ENCODE measurements around the gene TCF12. TPM values are rescaled to one million over a fixed set of nuclear protein-coding genes. Genes with fewer than 3 reads are reported as not detected.

Gene TCF12
- total and polyA plus RNA-seq, 2 of the 8 experiments (the other 6 are each of a cell fraction or from before 2014, with no cell fraction given): 85.8 to 101 TPM

DNA sequence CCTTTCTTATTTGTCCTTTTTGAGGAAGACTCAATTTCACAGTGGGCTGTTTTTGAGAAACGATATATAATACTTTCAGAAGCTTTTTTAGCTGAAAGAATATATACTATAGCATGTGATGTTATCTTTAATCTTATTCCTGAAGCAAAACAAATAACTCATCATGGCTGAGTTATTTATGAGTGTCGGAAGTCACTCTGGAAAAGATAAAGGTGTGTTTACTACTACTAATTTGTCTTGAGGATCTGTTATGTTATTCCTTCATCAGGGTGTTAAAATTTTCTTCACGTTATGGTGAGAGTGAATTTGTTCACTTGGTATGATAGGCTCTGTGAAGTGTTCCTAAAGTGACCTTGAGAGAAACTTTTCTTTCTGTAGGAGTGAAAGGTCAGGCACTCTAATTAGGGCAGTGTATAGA lies 4.7 kb downstream of the TCF12 start:
- FAIRE-seq: no peak
- Histone ChIP-seq H3K4me1 (replicated peaks in 1 of 4; ENCODE audit: control insufficient read depth in 3 of 4, insufficient read depth in 4 of 4, low read length in 3 of 4) (peaks cover 0 to 6% (median 1%) of the 10 kb centered on the region in 4 experiments; a peak in 3 of 7 replicates), H2BK20ac (ENCODE audit: low read length) (no peak overlapping the region), H2BK120ac (replicated peaks; ENCODE audit: low read depth, low read length) (no peak overlapping the region), H4K91ac (replicated peaks; ENCODE audit: insufficient read length, low read length) (no peak overlapping the region), H3K23me2 (ENCODE audit: low read depth, low read length) (peaks cover 6% of the 10 kb centered on the region), H3K4ac (replicated peaks; ENCODE audit: insufficient read length, low read depth, low read length) (no peak overlapping the region), H3K4me2 (ENCODE audit: insufficient read depth in 1 of 2, low read depth in 2 of 2, low read length in 2 of 2) (no peak overlapping the region), H3K36me3 (ENCODE audit: control insufficient read depth in 2 of 4, insufficient read depth in 4 of 4, low read length in 3 of 4) (peaks cover 0 to 33% (median 1%) of the 10 kb centered on the region in 4 experiments; a peak in 3 of 8 replicates), H3K27ac (ENCODE audit: low read depth, low read length) (no peak overlapping the region), H3K9ac (replicated peaks in 1 of 4; ENCODE audit: extremely low read depth in 1 of 4, low read depth in 3 of 4, low read length in 3 of 4) (no peak overlapping the region), H3K27me3 (replicated peaks in 1 of 4; ENCODE audit: control insufficient read depth in 3 of 4, extremely low read depth in 1 of 4, insufficient read depth in 3 of 4, low read length in 3 of 4) (no peaks in the 10 kb centered on the region), H3K79me2 (ENCODE audit: control insufficient read depth in 1 of 2, insufficient read depth in 2 of 2, low read length in 2 of 2) (peaks cover 0 to 85% of the 10 kb centered on the region in 2 experiments; a peak in 3 of 4 replicates), H2BK12ac (ENCODE audit: low read depth, low read length) (no peak overlapping the region), H2AK5ac (ENCODE audit: low read depth, low read length) (no peak overlapping the region), H4K20me1 (replicated peaks in 1 of 2; ENCODE audit: control insufficient read depth in 1 of 2, insufficient read depth in 2 of 2, low read length in 2 of 2) (peaks cover 0 to 2% of the 10 kb centered on the region in 2 experiments), H2AFZ (ENCODE audit: low read length) (no peak overlapping the region), H2BK5ac (ENCODE audit: low read depth, low read length) (no peak overlapping the region), H3K56ac (replicated peaks; ENCODE audit: insufficient read length, low read depth, low read length) (no peak overlapping the region), H3K9me3 (ENCODE audit: insufficient read depth in 2 of 2, low read depth in 1 of 2, low read length in 1 of 2) (no peaks in the 10 kb centered on the region), H3K4me3 (ENCODE audit: extremely low read depth in 1 of 4, insufficient read depth in 2 of 4, low read depth in 3 of 4, low read length in 4 of 4) (no peak overlapping the region), H3K14ac (ENCODE audit: insufficient read length) (no peak overlapping the region), H3K79me1 (ENCODE audit: low read depth, low read length) (no peaks in the 10 kb centered on the region; the same call in 1 of the 2 replicates), H4K8ac (ENCODE audit: extremely low read depth, insufficient read depth, low read length) (no peak overlapping the region), H2BK15ac (ENCODE audit: low read length) (no peak overlapping the region), H4K5ac (ENCODE audit: insufficient read length, low read depth, low read length) (no peak overlapping the region), H3K18ac (ENCODE audit: extremely low read depth, low read length) (no peak overlapping the region), H3K23ac (ENCODE audit: insufficient read length) (no peak overlapping the region)
- 71% methylated on average over 3 of the region's 3 CpGs; no CpG with 5 or more reads in 1 of the 2 experiments for WGBS, 2 experiments (ENCODE audit: extremely low coverage in 1 of 2, insufficient coverage in 1 of 2, insufficient read length in 1 of 2, insufficient replicate concordance in 2 of 2, low coverage in 1 of 2, low lambda C conversion rate in 2 of 2, missing lambda C conversion rate in 1 of 2)
- ChIA-PET CTCF (ENCODE audit: partially characterized antibody) (interaction anchor here (0.6 kb wide), 1 partner anchor 673 kb away, joined by 3 read pairs; no protein-coding TSS in a partner anchor), POLR2A (ENCODE audit: partially characterized antibody) (no interaction called here)
- TF ChIP-seq EGR1 (IDR thresholded peaks at IDR 0.05; ENCODE audit: borderline replicate concordance, low read depth, low read length): no peak
- TF ChIP-seq CEBPB (IDR thresholded peaks at IDR 0.05; ENCODE audit: low read depth, low read length): no peak
- no peak for TF ChIP-seq SP4 (IDR thresholded peaks at IDR 0.05; ENCODE audit: low read length)
- TF ChIP-seq SP2 (IDR thresholded peaks at IDR 0.05; ENCODE audit: low read length): no peak
- TF ChIP-seq CTBP2 (IDR thresholded peaks at IDR 0.05; ENCODE audit: borderline replicate concordance, insufficient read depth, insufficient read length, low read length): no peak
- no peak for TF ChIP-seq TAF7 (optimal IDR thresholded peaks at IDR 0.05; ENCODE audit: borderline replicate concordance, low read depth, low read length)
- no peak for TF ChIP-seq KDM5A (IDR thresholded peaks at IDR 0.05; ENCODE audit: low read length)
- no peak for TF ChIP-seq CREB1 (IDR thresholded peaks at IDR 0.05)
- TF ChIP-seq GTF2F1 (IDR thresholded peaks at IDR 0.05; ENCODE audit: borderline replicate concordance, low read depth, low read length): no peak
- no peak for DNase-seq (ENCODE audit: low read depth in 1 of 2, low spot score in 2 of 2)
